Measurements from ENCODE around the gene ZC3H11A.
"Not testable (repeated sequence)": the region's sequence is repeated elsewhere in the genome, so short reads cannot be mapped to it uniquely, and the experiment has no call there.

ZC3H11A gene

DNA sequence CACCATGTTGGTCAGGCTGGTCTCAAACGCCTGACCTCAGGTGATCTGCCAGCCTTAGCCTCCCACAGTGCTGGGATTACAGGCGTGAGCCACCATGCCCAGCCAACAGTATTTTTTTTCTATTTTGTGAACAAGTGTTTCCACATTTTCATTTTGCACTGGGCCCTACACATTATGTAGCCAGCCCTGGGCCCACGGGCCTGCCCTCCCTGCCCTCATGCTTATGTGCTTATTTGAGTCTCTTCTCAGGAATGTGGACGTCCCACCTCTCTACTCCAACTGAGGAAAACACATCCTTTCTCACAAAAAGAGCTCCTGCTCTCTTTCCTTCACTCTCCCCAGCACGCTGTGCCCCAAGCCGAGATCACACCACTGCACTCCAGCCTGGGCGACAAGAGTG is 13.5 kb upstream of the ZC3H11A start:
- no peak for DNase-seq (ENCODE audit: low read depth)

DNA sequence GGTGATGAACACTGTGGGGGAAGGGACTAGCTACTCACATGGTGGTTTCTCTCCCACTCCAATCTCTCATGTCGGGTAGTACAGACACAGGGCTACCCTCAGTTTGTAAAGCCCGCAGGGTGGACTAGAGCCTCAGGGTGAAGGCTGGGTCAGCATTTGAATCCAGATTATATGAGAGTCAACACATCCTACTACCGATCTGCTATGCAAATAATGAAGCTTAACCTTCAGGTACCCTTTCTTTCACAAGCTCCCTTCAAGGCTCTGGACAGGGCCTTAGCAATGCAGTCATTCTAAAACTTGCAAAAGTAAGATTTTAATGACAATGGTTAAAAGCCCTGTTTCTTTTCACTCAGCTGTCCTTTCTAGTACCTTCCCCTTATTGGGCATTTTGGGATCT is 5.5 kb upstream of the ZC3H11A start:
- no peak for DNase-seq (ENCODE audit: low read depth)

DNA sequence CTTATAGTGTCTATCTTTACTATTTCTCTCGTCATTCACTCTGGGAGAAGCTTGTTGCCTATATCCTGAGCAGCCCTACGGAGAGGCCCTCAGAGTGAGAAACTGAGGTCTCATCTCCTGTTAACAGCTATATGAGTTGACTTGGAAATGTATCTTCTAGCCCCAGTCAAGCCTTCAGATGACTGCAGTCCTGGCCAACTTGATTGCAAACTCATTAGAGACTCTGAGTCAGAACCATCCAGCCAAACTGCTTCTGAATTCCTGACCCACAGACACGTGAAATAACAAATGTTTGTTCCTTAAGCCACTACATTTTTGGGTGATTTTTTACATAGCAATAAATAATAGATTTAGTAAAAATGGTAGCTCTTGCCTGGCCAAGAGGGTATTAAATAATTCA is 3.9 kb upstream of the ZC3H11A start:
- no peak for DNase-seq (ENCODE audit: low read depth)

DNA sequence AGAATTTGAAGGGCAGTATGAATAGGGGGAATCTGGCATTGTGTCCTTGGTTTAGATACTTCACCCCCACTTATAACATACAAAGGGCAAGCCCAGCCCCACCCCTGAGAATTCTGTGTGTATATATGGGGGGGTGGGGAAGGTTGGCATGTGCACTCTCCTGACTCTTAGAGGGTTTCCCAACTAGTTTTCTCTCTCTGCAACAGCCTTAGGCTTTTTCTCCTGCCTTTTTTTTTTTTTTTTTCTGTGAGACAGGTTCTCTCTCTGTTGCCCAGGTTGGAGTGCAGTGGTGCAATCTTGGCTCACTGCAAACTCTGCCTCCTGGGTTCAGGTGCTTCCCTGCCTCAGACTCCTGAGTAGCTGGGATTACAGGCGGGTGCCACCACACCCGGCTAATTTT is 2.9 kb upstream of the ZC3H11A start:
- DNase-seq (ENCODE audit: low read depth), result no peak

DNA sequence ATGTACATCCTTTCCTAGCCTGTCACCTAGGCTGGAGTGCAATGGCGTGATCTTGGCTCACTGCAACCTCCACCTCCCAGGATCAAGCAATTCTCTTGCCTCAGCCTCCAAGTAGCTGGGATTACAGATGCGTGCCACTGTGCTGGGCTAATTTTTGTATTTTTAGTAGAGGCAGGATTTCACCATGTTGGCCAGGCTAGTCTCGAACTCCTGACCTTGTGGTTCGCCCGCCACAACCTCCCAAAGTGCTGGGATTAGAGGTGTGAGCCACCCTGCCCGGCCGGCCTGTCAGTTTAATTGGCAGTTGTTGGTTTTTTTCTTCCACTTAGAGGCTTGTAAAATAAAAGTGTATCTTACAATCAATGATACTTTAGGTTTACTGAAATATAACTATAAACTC is 1.9 kb upstream of the ZC3H11A start:
- DNase-seq (ENCODE audit: low read depth), result not testable (repeated sequence)

DNA sequence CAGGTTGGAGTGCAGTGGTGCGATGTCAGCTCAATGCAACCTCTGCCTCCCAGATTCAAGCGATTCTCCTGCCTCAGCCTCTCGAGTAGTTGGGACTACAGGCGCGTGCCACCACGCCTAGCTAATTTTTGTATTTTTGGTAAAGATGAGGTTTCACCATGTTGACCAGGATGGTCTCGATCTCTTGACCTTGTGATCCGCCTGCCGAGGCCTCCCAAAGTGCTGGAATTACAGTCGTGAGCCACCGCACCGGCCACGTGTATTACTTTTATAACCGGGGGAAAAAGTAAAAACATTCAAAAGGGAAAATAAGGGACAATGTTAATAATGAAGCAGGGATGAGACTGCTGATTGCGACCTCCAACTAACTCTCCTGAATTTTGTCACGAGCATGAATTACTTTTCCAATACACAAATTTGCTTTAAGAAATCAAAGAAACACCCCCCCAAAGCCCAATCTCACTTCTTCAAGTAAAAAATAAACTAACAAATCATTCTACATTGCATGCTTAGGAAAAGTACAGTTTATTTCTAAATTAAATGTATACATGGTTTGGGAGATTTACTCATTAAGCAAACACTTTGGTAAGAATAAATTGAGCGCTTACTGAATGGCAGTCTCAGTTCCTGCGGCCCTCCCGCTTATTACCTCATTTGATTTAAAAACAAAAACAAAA is 521 bp upstream of the ZC3H11A start:
- DNase-seq (ENCODE audit: low read depth), result no peak

DNA sequence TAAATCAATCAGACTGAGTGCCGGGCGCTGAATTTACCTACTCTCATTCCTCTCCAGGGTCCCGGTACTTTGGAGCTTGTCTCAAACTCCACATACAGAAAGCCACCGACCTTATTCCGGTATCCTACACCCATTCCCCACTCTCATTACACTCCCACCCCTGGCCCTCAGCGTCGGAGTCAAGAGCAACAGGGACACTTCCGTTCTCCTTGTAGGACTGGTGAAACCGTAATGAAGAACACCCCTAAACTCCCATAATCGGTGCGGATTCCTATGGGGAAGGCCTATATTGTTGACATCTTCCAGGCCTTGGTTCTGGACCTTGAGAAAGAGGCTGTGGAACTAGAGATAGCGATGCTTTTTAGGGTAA is 798 bp downstream of the ZC3H11A start:
- no peak for DNase-seq (ENCODE audit: low read depth)

DNA sequence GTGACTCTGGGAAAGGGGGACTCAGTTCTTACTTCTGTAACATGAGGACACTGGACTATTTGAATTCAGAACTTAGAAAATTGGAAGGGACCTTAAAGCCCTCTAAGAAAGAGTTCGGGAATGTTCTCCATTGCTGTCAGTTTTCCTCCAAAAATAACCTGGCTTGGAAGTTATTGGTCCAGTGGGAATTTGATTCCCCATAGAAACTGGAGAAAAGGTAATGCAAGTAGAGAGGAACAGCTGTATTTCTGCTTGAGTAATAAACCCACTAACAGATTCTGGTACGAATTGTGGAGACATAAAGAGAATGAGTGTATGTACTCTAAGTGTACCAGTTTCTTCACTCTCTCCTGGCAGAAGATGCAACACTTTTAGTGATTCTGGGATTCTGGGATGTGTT is 1.8 kb downstream of the ZC3H11A start:
- no peak for DNase-seq (ENCODE audit: low read depth)

DNA sequence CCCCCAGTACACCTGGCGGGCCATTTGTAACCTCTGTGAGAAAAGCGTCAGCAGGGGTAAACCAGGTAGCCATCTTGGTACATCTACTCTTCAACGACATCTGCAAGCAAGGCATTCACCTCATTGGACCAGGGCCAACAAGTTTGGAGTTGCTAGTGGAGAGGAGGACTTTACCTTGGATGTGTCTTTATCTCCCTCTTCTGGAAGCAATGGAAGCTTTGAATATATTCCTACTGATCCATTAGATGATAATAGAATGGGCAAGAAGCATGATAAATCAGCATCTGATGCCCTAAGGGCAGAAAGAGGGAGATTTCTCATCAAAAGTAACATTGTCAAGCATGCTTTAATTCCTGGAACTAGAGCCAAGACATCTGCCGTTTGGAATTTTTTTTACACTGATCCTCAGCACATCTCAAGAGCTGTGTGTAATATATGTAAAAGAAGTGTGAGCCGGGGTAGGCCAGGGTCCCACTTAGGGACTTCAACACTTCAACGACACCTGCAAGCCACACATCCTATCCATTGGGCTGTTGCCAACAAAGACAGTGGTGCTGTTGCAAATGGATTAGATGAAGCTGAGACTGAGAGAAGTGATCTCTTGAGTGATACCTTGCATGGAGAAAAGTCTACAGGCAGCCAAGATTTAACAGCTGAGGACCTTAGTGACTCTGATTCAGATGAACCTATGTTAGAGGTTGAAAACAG is 2.7 kb downstream of the ZC3H11A start:
- no peak for DNase-seq (ENCODE audit: low read depth)

DNA sequence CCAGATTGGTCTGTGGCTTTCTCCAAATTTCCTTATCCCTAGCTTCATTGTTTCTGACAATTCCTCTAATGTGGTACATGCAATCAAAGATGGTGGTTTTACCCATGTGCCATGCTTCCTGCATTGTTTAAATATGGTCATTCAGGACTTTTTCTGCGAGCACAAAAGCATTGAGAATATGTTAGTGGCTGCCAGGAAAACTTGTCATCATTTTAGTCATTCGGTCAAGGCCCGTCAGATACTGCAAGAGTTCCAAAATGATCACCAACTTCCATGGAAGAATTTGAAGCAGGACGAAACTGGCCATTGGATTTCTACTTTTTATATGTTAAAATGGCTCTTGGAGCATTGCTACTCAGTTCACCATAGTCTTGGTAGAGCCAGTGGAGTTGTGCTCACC is 3.7 kb downstream of the ZC3H11A start:
- DNase-seq (ENCODE audit: low read depth), result no peak

DNA sequence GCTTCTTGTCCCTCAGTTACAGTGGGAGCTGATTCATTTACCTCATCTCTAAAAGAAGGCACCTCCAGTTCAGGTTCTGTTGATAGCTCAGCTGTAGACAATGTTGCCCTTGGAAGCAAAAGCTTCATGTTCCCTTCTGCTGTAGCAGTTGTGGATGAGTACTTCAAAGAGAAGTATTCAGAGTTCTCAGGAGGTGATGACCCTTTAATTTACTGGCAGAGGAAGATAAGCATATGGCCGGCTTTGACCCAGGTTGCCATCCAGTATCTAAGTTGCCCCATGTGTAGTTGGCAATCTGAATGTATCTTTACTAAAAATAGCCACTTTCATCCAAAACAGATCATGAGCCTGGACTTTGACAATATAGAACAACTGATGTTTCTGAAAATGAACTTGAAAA is 4.5 kb downstream of the ZC3H11A start:
- no peak for DNase-seq (ENCODE audit: low read depth)

DNA sequence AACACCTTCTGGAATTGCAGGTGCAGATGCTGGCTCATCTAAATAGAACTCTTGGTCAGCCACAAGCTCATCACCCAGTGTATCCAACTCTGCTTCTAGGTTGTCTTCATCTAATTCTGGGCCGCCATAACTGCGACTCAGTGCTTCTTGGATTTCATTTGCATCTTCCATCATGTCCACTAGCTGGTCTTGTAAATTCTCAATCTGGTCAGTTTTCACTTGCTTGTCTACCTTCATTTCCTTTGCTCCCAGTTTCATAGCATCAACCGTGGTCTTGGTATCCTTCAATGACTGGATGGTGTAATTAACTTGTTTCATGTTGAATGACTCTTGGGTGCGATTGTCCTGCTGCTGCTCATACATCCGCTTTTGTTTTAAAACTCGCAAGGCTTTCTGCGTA is 10.3 kb downstream of the ZC3H11A start:
- no peak for DNase-seq (ENCODE audit: low read depth)

DNA sequence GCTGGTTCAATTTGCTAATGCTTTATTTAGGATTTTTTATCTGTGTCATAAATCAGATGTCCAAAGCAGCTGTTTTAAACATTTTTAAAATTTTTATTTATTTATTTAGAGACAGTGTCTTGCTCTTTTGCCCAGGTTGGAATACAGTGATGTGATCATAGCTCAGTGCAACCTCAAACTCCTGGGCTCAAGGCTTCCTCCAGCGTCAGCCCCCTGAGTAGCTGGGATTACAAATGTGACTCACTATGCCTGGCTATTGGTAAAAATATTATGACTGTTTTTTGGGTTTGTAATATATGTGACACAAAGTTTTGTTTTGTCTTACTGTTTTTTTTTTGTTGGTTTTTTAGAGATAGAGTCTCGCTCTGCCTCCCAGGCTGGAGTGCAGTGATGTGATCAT is 11.8 kb downstream of the ZC3H11A start:
- no peak for DNase-seq (ENCODE audit: low read depth)

DNA sequence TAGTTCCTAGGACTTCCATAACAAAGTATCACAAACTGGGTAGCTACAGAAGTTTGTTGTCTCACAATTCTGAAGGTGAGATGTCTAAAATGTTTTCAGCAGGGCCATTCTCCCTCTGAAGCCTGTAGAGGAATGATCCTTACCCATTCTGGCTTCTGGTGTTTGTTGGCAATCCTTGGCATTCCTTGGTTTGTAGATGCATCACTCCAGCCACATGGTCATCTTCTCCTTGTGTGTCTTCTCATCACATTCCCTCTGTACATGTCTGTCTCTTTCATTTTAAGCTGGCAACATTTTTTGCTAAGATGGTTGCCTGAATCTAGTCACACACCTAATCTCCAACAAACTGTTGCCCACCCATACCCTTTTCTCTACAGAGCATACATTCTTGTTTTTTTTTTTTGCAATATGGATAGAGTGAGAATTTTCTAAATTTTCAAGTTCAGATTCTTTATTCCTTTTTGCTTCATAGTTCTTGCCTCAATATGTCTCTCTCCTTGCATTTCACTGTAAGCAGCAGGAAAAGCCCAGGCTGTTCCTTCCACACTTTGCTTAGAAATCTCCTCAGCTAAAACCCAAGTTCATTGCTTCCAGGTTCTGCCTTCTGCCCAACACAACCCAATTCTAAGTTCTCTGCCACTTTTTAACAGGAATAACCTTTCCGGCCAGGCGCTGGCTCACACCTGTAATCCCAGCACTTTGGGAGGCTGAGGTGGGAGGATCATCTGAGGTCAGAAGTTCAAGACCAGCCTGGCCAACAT is 18.3 kb downstream of the ZC3H11A start:
- no peak for DNase-seq (ENCODE audit: low read depth)

DNA sequence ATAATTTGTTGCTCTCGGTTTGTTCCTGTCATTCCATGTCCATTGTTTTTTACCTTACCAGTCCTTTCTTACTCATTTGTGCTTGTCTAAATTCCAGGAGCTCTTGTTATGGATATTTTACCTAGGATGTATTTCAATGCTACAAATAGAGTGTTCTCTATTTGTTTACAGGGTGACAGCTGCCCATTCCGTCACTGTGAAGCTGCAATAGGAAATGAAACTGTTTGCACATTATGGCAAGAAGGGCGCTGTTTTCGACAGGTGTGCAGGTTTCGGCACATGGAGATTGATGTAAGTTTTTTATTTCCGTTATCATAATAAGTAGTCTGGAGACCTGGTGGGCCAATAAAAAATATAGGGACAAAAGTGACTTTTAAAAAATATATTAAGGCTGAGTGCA is 23.0 kb downstream of the ZC3H11A start:
- no peak for DNase-seq (ENCODE audit: low read depth)

DNA sequence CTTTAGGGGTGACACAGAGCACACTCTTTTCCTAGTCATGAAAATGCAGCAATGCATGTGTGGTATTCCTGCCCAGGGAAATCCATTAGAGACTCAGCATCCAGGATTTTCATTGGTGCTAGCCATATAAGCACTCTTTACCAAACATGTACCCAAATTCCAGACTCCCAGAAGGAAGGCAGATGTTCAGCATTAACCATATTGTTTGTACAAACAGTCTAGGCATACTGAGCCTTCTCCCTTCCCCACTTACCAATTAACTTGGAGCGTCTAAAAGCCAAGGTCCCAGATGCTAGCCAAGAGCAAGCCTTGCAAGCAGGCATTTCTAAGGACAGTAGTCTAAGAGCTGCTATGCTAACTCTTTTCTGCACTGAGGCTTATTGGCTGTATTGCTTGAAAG is 27.9 kb downstream of the ZC3H11A start:
- no peak for DNase-seq (ENCODE audit: low read depth)

DNA sequence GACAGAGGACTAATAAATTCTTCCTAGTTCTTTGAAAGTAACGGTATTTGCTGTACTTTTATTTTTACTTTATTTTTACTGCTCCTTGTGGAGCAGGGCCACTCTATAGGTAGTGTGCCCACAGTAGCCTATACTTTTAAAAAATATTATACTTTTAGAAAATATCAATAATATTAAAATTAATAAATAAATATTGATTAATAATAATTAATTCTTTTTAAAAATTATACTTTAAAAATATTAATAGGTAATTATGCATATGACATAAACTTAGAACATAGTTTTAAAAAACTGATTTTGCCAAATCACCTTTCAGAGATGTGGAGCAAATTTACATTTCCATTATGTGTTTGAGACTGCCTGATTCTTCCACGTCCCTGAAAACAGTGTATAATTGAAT is 30.8 kb downstream of the ZC3H11A start:
- DNase-seq (ENCODE audit: low read depth), result no peak

DNA sequence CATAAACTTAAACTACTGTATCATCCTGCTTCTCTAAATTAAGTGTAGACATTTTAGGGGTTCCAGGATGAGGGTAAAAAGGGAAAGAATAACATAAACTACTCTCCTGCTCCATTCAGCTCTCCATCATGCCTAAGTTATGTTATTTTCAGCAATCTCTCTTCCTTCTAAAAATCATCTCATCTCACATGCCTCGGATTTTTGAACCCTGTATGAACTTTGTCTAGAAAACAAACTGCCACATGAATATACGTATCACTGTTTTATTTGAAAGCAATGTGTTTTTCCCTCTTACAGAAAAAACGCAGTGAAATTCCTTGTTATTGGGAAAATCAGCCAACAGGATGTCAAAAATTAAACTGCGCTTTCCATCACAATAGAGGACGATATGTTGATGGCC is 32.6 kb downstream of the ZC3H11A start:
- DNase-seq (ENCODE audit: low read depth), result no peak

DNA sequence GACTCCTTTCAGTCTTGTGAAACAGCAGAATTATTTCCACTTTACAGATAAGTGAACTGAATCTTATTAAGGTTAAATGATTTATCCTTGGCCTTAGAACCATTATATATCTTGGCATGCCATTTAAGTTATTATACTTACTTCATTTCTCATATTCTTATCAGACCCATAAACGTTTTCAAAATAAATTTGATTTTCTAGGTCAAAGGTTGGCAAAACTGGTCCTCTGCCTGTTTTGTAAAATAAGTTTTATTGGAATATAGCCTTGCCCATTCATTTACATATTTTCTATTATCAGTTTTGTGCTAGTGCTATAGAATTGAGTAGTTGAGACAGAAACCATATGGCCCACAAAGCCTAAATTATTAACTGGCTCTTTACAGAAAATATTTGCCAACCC is 33.1 kb downstream of the ZC3H11A start:
- no peak for DNase-seq (ENCODE audit: low read depth)

DNA sequence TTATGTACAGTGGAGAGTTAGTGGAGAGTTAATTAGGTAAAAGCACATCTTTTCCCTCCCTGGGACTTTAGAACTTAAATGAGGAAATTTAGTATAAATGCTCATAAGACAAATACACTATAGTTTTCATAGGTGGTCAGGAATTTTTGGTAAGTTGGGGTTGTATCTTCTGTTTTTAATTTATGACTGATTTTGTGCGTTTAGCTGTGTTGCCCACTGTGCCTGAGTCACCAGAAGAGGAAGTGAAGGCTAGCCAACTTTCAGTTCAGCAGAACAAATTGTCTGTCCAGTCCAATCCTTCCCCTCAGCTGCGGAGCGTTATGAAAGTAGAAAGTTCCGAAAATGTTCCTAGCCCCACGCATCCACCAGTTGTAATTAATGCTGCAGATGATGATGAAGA is 33.8 kb downstream of the ZC3H11A start:
- DNase-seq (ENCODE audit: low read depth), result not testable (repeated sequence)

DNA sequence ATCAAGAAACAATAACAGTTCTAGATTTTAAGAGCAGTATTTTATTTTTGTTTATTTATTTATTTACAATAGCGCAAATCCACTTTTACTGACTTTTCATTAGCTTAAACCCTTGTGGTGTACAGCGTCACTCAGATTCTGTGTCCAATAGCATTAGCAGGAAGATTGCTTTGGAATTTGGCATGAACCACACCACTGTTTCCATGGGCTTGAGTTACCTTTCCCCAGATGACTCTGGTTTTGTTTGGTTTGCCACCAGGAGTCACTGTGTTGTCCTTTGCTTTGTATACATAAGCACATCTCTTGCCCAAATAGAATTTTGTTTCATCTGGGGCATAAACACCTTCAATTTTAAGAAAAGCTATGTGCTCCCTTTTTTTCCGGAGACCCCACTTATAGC is 40.1 kb downstream of the ZC3H11A start:
- no peak for DNase-seq (ENCODE audit: low read depth)

DNA sequence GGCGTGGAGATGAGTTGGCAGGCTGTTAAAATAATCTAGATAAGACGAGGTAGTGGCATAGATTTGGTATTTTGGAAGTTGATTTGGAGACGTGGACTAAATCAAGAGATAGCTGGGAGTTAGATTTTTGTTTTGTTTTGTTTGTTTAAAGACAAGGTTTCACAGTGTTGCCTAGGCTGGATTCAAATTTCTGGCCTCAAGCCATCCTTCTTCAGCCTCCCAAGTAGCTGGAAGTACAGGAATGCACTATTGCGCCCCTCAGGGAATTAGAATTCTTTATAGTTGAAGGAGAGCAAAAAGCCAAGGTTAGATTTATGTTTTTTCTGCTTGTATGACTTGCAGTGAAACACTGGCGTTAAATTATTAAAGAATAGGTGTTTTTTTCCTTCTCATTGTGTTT is 43.7 kb downstream of the ZC3H11A start:
- DNase-seq (ENCODE audit: low read depth), result no peak

DNA sequence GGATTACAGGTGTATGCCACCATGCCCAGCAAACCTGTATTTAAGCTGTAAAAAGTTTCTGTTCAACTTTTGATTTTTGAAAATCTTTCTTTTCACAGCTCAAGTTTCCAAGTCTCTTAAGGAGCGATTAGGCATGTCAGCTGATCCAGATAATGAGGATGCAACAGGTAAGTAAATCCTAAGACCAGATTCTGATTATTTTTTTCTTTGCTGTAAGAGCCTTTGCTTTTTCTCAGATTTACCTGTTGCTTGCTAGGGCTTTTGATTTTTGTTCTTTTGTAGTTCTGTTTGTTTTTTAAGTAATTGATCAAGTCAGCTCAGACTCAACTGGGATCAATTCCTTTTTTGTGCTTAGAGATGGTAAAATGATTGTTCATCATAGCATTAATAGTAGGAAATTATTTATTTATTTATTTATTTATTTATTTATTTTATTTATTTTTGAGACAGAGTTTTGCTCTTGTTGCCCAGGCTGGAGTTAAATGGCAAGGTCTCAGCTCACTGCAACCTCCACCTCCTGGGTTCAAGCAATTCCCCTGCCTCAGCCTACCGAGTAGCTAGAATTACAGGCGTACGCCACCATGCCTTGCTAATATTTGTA is 44.9 kb downstream of the ZC3H11A start:
- DNase-seq (ENCODE audit: low read depth), result no peak
